Dermis blood vessel endothelial cell (primary cell): ENCODE data around the gene CGREF1. TPM values are rescaled to one million over a fixed set of nuclear protein-coding genes. Genes with fewer than 3 reads are reported as not detected.

Experiments
- total RNA-seq: library from RNA; depleted of rRNA; stranded (reverse); fragments of >200 nt; gene quantifications from 2 replicates; pipeline ENCODE4 v1.2.3, GENCODE V29; 2014

The CGREF1 gene
- total RNA-seq, 1 donor from 2014 or later, result 4.8 TPM

Other genes with a start within 250 kb of the CGREF1 start
- 0.17 and 1.3 TPM in 2 replicates for gene MAPRE3, start 148.5 kb downstream of the CGREF1 start, total RNA-seq
- gene TMEM214, start 86.2 kb downstream of the CGREF1 start, total RNA-seq, result 23.5 and 33.4 TPM in 2 replicates
- 17.0 and 19.7 TPM in 2 replicates for gene AGBL5, start 67.5 kb downstream of the CGREF1 start, total RNA-seq
- 323 and 569 TPM in 2 replicates for gene OST4, start 47.5 kb downstream of the CGREF1 start, total RNA-seq
- 33.7 and 41.9 TPM in 2 replicates for gene EMILIN1, start 40.5 kb downstream of the CGREF1 start, total RNA-seq
- gene KHK, start 32.4 kb downstream of the CGREF1 start, total RNA-seq, result 4.8 and 5.5 TPM in 2 replicates
- not detected in 2 replicates for gene ABHD1, start 4.7 kb upstream of the CGREF1 start, total RNA-seq
- gene PREB, start 15.5 kb upstream of the CGREF1 start, total RNA-seq, result 46.4 and 46.8 TPM in 2 replicates
- gene PRR30, start 20.3 kb upstream of the CGREF1 start, total RNA-seq, result not detected in 2 replicates
- not detected in 2 replicates for gene TCF23, start 29.9 kb upstream of the CGREF1 start, total RNA-seq
- gene ATRAID, start 92.9 kb upstream of the CGREF1 start, total RNA-seq, result 111 and 181 TPM in 2 replicates
- 52.8 and 58.4 TPM in 2 replicates for gene SLC5A6, start 93.1 kb upstream of the CGREF1 start, total RNA-seq
- 33.5 and 69.8 TPM in 2 replicates for gene CAD, start 98.2 kb upstream of the CGREF1 start, total RNA-seq
- 17.9 and 25.8 TPM in 2 replicates for gene SLC30A3, start 143.9 kb upstream of the CGREF1 start, total RNA-seq
- gene DNAJC5G, start 156.3 kb upstream of the CGREF1 start, total RNA-seq, result 0.93 and 2.7 TPM in 2 replicates
- gene TRIM54, start 163.3 kb upstream of the CGREF1 start, total RNA-seq, result 0.74 and 1.2 TPM in 2 replicates
- gene UCN, start 189.3 kb upstream of the CGREF1 start, total RNA-seq, result 0.37 and 1.0 TPM in 2 replicates
- gene MPV17, start 204.0 kb upstream of the CGREF1 start, total RNA-seq, result 48.6 and 64.3 TPM in 2 replicates
- 26.7 and 37.4 TPM in 2 replicates for gene GTF3C2, start 237.6 kb upstream of the CGREF1 start, total RNA-seq